HEK293 (cell line): ENCODE data around the gene C6orf141.

Experiments used
- CTCF ChIA-PET: fragments of 350-600 bp; formaldehyde crosslinking; extraction: SDS; loops from one replicate; lab custom pipeline; 2021; ENCODE audit warnings: antibody characterized with exemption; lab: Yijun Ruan, JAX
- POLR2A ChIA-PET: fragments of 300-600 bp; formaldehyde crosslinking; extraction: SDS; loops from one replicate; lab custom pipeline; 2020; ENCODE audit warnings: antibody characterized with exemption, inconsistent platforms; lab: Yijun Ruan, JAX
- H3K27ac ChIP-seq: fragments of 200-500 bp; sonication (Bioruptor generic); 2 replicates; pipeline ENCODE4 v1.5.1; 2014; ENCODE audit warnings: low read depth, low read length, control low read depth, inconsistent platforms; ENCODE audit errors: extremely low read depth
- H3K36me3 ChIP-seq, 2 experiments: fragments of 200-500 bp in 1 of 2; sonication (Bioruptor generic) in 1 of 2; 1 replicate in 1 of 2; 2 replicates in 1 of 2; pipeline ENCODE4 v1.5.1; 2014 to 2017; ENCODE audit warnings: inconsistent platforms in 2 of 2, low read length in 2 of 2; ENCODE audit not compliant: control insufficient read depth in 2 of 2, insufficient read depth in 1 of 2
- H3K4me1 ChIP-seq: fragments of 200-500 bp; sonication (Bioruptor generic); 2 replicates; pipeline ENCODE4 v1.5.1; 2014; ENCODE audit warnings: mild to moderate bottlenecking, low read length, inconsistent platforms; ENCODE audit not compliant: control insufficient read depth, insufficient read depth
- H3K4me3 ChIP-seq: 2 replicates; pipeline ENCODE4 v1.5.1; 2011; ENCODE audit warnings: low read depth, mild to moderate bottlenecking, control low read depth, low read length, moderate library complexity
- H3K9me3 ChIP-seq: fragments of 200-500 bp; sonication (Bioruptor generic); 2 replicates; pipeline ENCODE4 v1.5.1; 2014; ENCODE audit warnings: low read depth, low read length, inconsistent platforms; ENCODE audit not compliant: control insufficient read depth, insufficient read depth
- EGR2 ChIP-seq: fragments of 450-650 bp; formaldehyde crosslinking; IDR thresholded peaks from 2 replicates; pipeline ENCODE4 v1.5.1; 2016; ENCODE audit warnings: low read depth, missing biosample characterization, missing genetic modification characterization
- GFI1B ChIP-seq: fragments of 450-650 bp; formaldehyde crosslinking; IDR thresholded peaks from 2 replicates; pipeline ENCODE4 v1.5.1; 2016; ENCODE audit warnings: missing biosample characterization, missing genetic modification characterization
- GLIS1 ChIP-seq: fragments of 450-650 bp; formaldehyde crosslinking; IDR thresholded peaks from 2 replicates; pipeline ENCODE4 v1.5.1; 2016; ENCODE audit warnings: missing biosample characterization, missing genetic modification characterization
- SP2 ChIP-seq: fragments of 450-650 bp; formaldehyde crosslinking; IDR thresholded peaks from 2 replicates; pipeline ENCODE4 v1.5.1; 2016; ENCODE audit warnings: missing biosample characterization, missing genetic modification characterization
- SP7 ChIP-seq: fragments of 450-650 bp; formaldehyde crosslinking; IDR thresholded peaks from 2 replicates; pipeline ENCODE4 v1.5.1; 2016; ENCODE audit warnings: missing biosample characterization, missing genetic modification characterization
- YY1 ChIP-seq: fragments of 450-650 bp; formaldehyde crosslinking; IDR thresholded peaks from 2 replicates; pipeline ENCODE4 v1.5.1; 2018; ENCODE audit warnings: missing biosample characterization, missing genetic modification characterization
- ZBTB10 ChIP-seq: fragments of 450-650 bp; formaldehyde crosslinking; IDR thresholded peaks from 2 replicates; pipeline ENCODE4 v1.5.1; 2016; ENCODE audit warnings: missing biosample characterization, missing genetic modification characterization
- ZFHX2 ChIP-seq: fragments of 450-650 bp; formaldehyde crosslinking; conservative IDR thresholded peaks from 2 replicates; pipeline ENCODE4 v1.5.1; 2016; ENCODE audit warnings: missing biosample characterization, missing genetic modification characterization
- ZNF121 ChIP-seq: fragments of 450-650 bp; formaldehyde crosslinking; IDR thresholded peaks from 2 replicates; pipeline ENCODE4 v1.5.1; 2016; ENCODE audit warnings: missing biosample characterization, missing genetic modification characterization
- ZNF133 ChIP-seq: fragments of 450-650 bp; formaldehyde crosslinking; IDR thresholded peaks from 2 replicates; pipeline ENCODE4 v1.5.1; 2016; ENCODE audit warnings: missing biosample characterization, missing genetic modification characterization
- ZNF148 ChIP-seq: fragments of 450-650 bp; formaldehyde crosslinking; IDR thresholded peaks from 2 replicates; pipeline ENCODE4 v1.5.0; 2017; ENCODE audit warnings: missing biosample characterization, missing genetic modification characterization, borderline replicate concordance
- ZNF311 ChIP-seq: fragments of 450-650 bp; formaldehyde crosslinking; IDR thresholded peaks from 2 replicates; pipeline ENCODE4 v1.5.1; 2017; ENCODE audit warnings: missing biosample characterization, missing genetic modification characterization, borderline replicate concordance
- ZNF404 ChIP-seq: fragments of 450-650 bp; formaldehyde crosslinking; IDR thresholded peaks from 2 replicates; pipeline ENCODE4 v1.5.1; 2017; ENCODE audit warnings: missing biosample characterization, missing genetic modification characterization
- ZNF416 ChIP-seq: fragments of 450-650 bp; formaldehyde crosslinking; IDR thresholded peaks from 2 replicates; pipeline ENCODE4 v1.5.1; 2016; ENCODE audit warnings: missing biosample characterization, missing genetic modification characterization
- ZNF423 ChIP-seq: fragments of 450-650 bp; formaldehyde crosslinking; IDR thresholded peaks from 2 replicates; pipeline ENCODE4 v1.5.1; 2016; ENCODE audit warnings: missing biosample characterization, missing genetic modification characterization
- ZNF449 ChIP-seq: fragments of 450-650 bp; formaldehyde crosslinking; IDR thresholded peaks from 2 replicates; pipeline ENCODE4 v1.5.1; 2017; ENCODE audit warnings: missing biosample characterization, mild to moderate bottlenecking, missing genetic modification characterization, moderate library complexity
- ZNF510 ChIP-seq: fragments of 450-650 bp; formaldehyde crosslinking; IDR thresholded peaks from 2 replicates; pipeline ENCODE4 v1.5.1; 2018; ENCODE audit warnings: mild to moderate bottlenecking, missing genetic modification characterization, missing biosample characterization; ENCODE audit not compliant: insufficient replicate concordance
- ZNF560 ChIP-seq: fragments of 450-650 bp; formaldehyde crosslinking; IDR thresholded peaks from 2 replicates; pipeline ENCODE4 v1.5.1; 2017; ENCODE audit warnings: missing biosample characterization, missing genetic modification characterization, borderline replicate concordance
- ZNF596 ChIP-seq: fragments of 450-650 bp; IDR thresholded peaks from 2 replicates; pipeline ENCODE4 v1.5.0; 2018; ENCODE audit warnings: missing biosample characterization, mild to moderate bottlenecking, missing genetic modification characterization, moderate library complexity
- ZNF623 ChIP-seq: fragments of 450-650 bp; formaldehyde crosslinking; IDR thresholded peaks from 2 replicates; pipeline ENCODE4 v1.5.1; 2016; ENCODE audit warnings: missing biosample characterization, missing genetic modification characterization
- ZNF658 ChIP-seq: fragments of 450-650 bp; formaldehyde crosslinking; IDR thresholded peaks from 2 replicates; pipeline ENCODE4; 2016; ENCODE audit warnings: missing biosample characterization, missing genetic modification characterization
- ZNF768 ChIP-seq: fragments of 450-650 bp; formaldehyde crosslinking; IDR thresholded peaks from 2 replicates; pipeline ENCODE4 v1.5.1; 2018; ENCODE audit warnings: missing biosample characterization, mild to moderate bottlenecking, missing genetic modification characterization
- ZNF792 ChIP-seq: fragments of 450-650 bp; formaldehyde crosslinking; IDR thresholded peaks from 2 replicates; pipeline ENCODE4 v1.5.1; 2016; ENCODE audit warnings: missing biosample characterization, missing genetic modification characterization

Gene C6orf141

GRCh38 chr6:49565261-49565660 is 14.8 kb downstream of the C6orf141 start (continued):
- no peak for TF ChIP-seq YY1 (tag by site-specific recombination)
- no peak for TF ChIP-seq ZNF596 (tag by site-specific recombination)
- no peak for TF ChIP-seq SP7 (tag by site-specific recombination)
- TF ChIP-seq ZFHX2 (tag by site-specific recombination), result no peak

- no peak for TF ChIP-seq GFI1B
- TF ChIP-seq ZNF768, result no peak
- no peak for TF ChIP-seq GLIS1
- TF ChIP-seq ZNF121, result no peak
- TF ChIP-seq ZNF792 (tag by site-specific recombination), result no peak
- TF ChIP-seq ZNF623 (tag by site-specific recombination), result no peak
- TF ChIP-seq ZNF404 (tag by site-specific recombination), result no peak
- TF ChIP-seq ZNF416, result no peak
- no peak for TF ChIP-seq ZNF311 (tag by site-specific recombination)
- TF ChIP-seq ZNF560 (tag by site-specific recombination), result no peak
- TF ChIP-seq ZNF423, result no peak
- TF ChIP-seq ZNF658 (tag by site-specific recombination), result no peak
- TF ChIP-seq ZNF510, result no peak
- no peak for TF ChIP-seq ZNF148 (tag by site-specific recombination)
- no peak for TF ChIP-seq ZNF449 (tag by site-specific recombination)
- TF ChIP-seq ZBTB10 (tag by site-specific recombination), result no peak
- no peak for TF ChIP-seq SP2 (tag by site-specific recombination)
- no peak for TF ChIP-seq EGR2
- TF ChIP-seq ZNF133 (tag by site-specific recombination), result no peak
- Histone ChIP-seq H3K27ac (no peak overlapping the region), H3K36me3 (peaks cover 0 to 3% of the 10 kb centered on the region in 2 experiments; a peak in 1 of 3 replicates), H3K4me1 (peaks cover 14% of the 10 kb centered on the region), H3K4me3 (no peak overlapping the region), H3K9me3 (no peaks in the 10 kb centered on the region)
- ChIA-PET CTCF (interaction anchor here (0.9 to 1.2 kb wide), 4 partner anchors 31 to 42 kb away, joined by 3 to 7 read pairs (median 3); no protein-coding TSS in a partner anchor), POLR2A (no interaction called here)
These were observed 15.4 kb downstream of the C6orf141 start for GRCh38 chr6:49565855-49566254.
